CD14-positive monocyte (primary cell): ENCODE measurements around the gene DUSP21. TPM values are rescaled to one million over a fixed set of nuclear protein-coding genes. Genes with fewer than 3 reads are reported as not detected.
"Not testable (repeated sequence)": the region's sequence is repeated elsewhere in the genome, so short reads cannot be mapped to it uniquely, and the experiment has no call there.

Experiments used
- DNase-seq, 3 donors: peaks; one replicate each; pipeline ENCODE4 v3.0.0-alpha.2; 2011 to 2022
- H2AFZ ChIP-seq: 2 replicates; pipeline ENCODE4 v1.6.0; 2012; ENCODE audit warnings: mild to moderate bottlenecking, low read depth, low read length, inconsistent platforms; ENCODE audit not compliant: insufficient read depth, poor library complexity, severe bottlenecking
- H3K27ac ChIP-seq, 2 donors: 1 replicate in 1 of 2; 2 replicates in 1 of 2; pipeline ENCODE4 v1.5.1; 2012 to 2013; ENCODE audit warnings: low read length in 2 of 2, control low read depth in 1 of 2, inconsistent platforms in 1 of 2, low read depth in 1 of 2, mild to moderate bottlenecking in 1 of 2
- H3K27me3 ChIP-seq, 2 donors: one replicate each; pipeline versions ENCODE4 v1.6.0 to v1.6.1; 2011 to 2013; ENCODE audit warnings: low read length in 2 of 2; ENCODE audit not compliant: control insufficient read depth in 2 of 2, insufficient read depth in 2 of 2
- H3K36me3 ChIP-seq, 2 donors: replicated peaks in 1 of 2; 1 replicate in 1 of 2; 2 replicates in 1 of 2; pipeline versions ENCODE4 v1.5.1 to v1.6.1; 2012 to 2013; ENCODE audit warnings: low read length in 2 of 2, control low read depth in 1 of 2, inconsistent platforms in 1 of 2, mild to moderate bottlenecking in 1 of 2; ENCODE audit not compliant: insufficient read depth in 2 of 2, control insufficient read depth in 1 of 2
- H3K4me1 ChIP-seq, 2 donors: 1 replicate in 1 of 2; 2 replicates in 1 of 2; pipeline versions ENCODE4 v1.5.1 to v1.6.1; 2012 to 2013; ENCODE audit warnings: low read length in 2 of 2, control low read depth in 1 of 2, inconsistent platforms in 1 of 2, mild to moderate bottlenecking in 1 of 2, moderate library complexity in 1 of 2; ENCODE audit not compliant: insufficient read depth in 2 of 2, control insufficient read depth in 1 of 2
- H3K4me2 ChIP-seq: replicated peaks from 2 replicates; pipeline ENCODE3; 2012; ENCODE audit warnings: low read length, moderate library complexity, mild to moderate bottlenecking; ENCODE audit not compliant: poor library complexity, severe bottlenecking; ENCODE audit errors: extremely low read depth
- H3K4me3 ChIP-seq, 3 experiments: fragments of 200-600 bp in 1 of 3; sonication (generic) in 1 of 3; replicated peaks in 1 of 3; 1 replicate in 2 of 3; 2 replicates in 1 of 3; pipeline ENCODE4 v1.5.1; 2011 to 2013; ENCODE audit warnings: low read length in 3 of 3, mild to moderate bottlenecking in 3 of 3, control low read depth in 2 of 3, low read depth in 2 of 3, inconsistent platforms in 1 of 3, moderate library complexity in 1 of 3
- H3K79me2 ChIP-seq: 2 replicates; pipeline ENCODE4 v1.6.0; 2012; ENCODE audit warnings: mild to moderate bottlenecking, control low read depth, inconsistent platforms, low read length, moderate library complexity; ENCODE audit not compliant: insufficient read depth
- H3K9ac ChIP-seq: 2 replicates; pipeline ENCODE4 v1.6.0; 2017; ENCODE audit warnings: low read length, mild to moderate bottlenecking; ENCODE audit not compliant: insufficient read depth, poor library complexity, severe bottlenecking
- H3K9me3 ChIP-seq, 2 donors: replicated peaks in 1 of 2; 1 replicate in 1 of 2; 2 replicates in 1 of 2; pipeline versions ENCODE4 v1.5.1 to v1.6.1; 2012 to 2013; ENCODE audit warnings: low read length in 2 of 2, control low read depth in 1 of 2; ENCODE audit not compliant: control insufficient read depth in 1 of 2, insufficient read depth in 1 of 2
- H4K20me1 ChIP-seq: 2 replicates; pipeline ENCODE4 v1.6.0; 2012; ENCODE audit warnings: mild to moderate bottlenecking, low read length, control low read depth, moderate library complexity; ENCODE audit not compliant: insufficient read depth
- H3K27ac Mint-ChIP-seq, 7 donors: one replicate each; pipeline ENCODE4 v1.8.0; 2020; ENCODE audit warnings: mild to moderate bottlenecking in 7 of 7, mixed read lengths in 7 of 7, moderate library complexity in 6 of 7, inconsistent platforms in 2 of 7
- H3K27me3 Mint-ChIP-seq, 3 donors: one replicate each; pipeline ENCODE4 v1.8.0; 2021 to 2022; ENCODE audit warnings: low read depth in 3 of 3, mild to moderate bottlenecking in 3 of 3, mixed read lengths in 3 of 3, moderate library complexity in 3 of 3, inconsistent platforms in 1 of 3
- H3K36me3 Mint-ChIP-seq, 2 donors: one replicate each; pipeline ENCODE4 v1.8.0; 2020; ENCODE audit warnings: mixed read lengths in 2 of 2, inconsistent platforms in 1 of 2, mild to moderate bottlenecking in 1 of 2
- H3K4me1 Mint-ChIP-seq: one replicate; pipeline ENCODE4 v1.8.0; 2020; ENCODE audit warnings: mild to moderate bottlenecking, mixed read lengths
- H3K4me3 Mint-ChIP-seq, 2 donors: one replicate each; pipeline ENCODE4 v1.8.0; 2020; ENCODE audit warnings: mild to moderate bottlenecking in 2 of 2, mixed read lengths in 2 of 2, moderate library complexity in 1 of 2
- H3K9me3 Mint-ChIP-seq, 7 donors: one replicate each; pipeline ENCODE4 v1.8.0; 2020 to 2022; ENCODE audit warnings: mixed read lengths in 7 of 7, mild to moderate bottlenecking in 6 of 7, moderate library complexity in 6 of 7, inconsistent platforms in 2 of 7
- CTCF ChIP-seq: fragments of 200-600 bp; IDR thresholded peaks from one replicate; pipeline ENCODE4 v1.8.0; 2022; ENCODE audit warnings: antibody characterized with exemption, mild to moderate bottlenecking
- WGBS: methylation state at CpG from one replicate; pipeline ENCODE4 v1.1.5; 2013; ENCODE audit warnings: missing lambda C conversion rate; ENCODE audit not compliant: insufficient coverage; 5-methylcytosine and 5-hydroxymethylcytosine counted together
- intact Hi-C, 2 donors: fragments of 100-400 bp; cut with micrococcal nuclease; formaldehyde crosslinking; loops; one replicate each; pipeline versions ENCODE4 v1.15.0 to v1.15.1; 2023
- polyA plus RNA-seq, 3 donors: library from polyadenylated mRNA; depleted of rRNA in 1 of 3; unstranded in 2 of 3; stranded (reverse) in 1 of 3; fragments of 300-500 nt in 2 of 3; fragments of >200 nt in 1 of 3; fragmentation: Illumina TruSeq in 2 of 3; gene quantifications; 1 replicate in 2 of 3; 2 replicates in 1 of 3; pipeline ENCODE4 v1.2.3, GENCODE V29; 2012 to 2021

Gene DUSP21
- polyA plus RNA-seq, 3 donors: not detected

DNA sequence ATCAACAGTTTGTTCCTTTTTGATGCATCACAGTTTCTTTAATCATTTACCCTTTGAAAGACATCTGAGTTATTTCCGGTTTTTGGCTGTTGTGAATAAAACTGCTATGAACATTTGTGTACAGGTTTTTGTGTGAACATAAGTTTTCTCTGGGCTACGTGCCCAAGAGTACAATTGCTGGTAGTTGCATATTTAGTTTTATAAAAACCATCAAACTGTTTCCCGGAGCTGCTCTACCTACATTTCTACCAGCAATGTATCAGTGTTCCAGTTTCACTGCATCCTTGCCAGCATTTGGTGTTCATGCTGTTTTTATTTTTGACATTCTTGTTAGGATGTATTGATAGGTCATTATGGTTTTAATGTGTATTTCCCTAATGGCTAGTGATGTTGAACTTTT is 46.4 kb downstream of the DUSP21 start:
- Histone ChIP-seq H2AFZ (no peak overlapping the region), H3K4me3 (peak overlapping the region in 1 of 3 experiments; percentile 37), H3K4me2 (peak overlapping the region; percentile 31), H3K4me1 (peaks cover 22 to 65% of the 10 kb centered on the region in 2 donors), H3K79me2 (peaks cover 100% of the 10 kb centered on the region), H3K9me3 (no peaks in the 10 kb centered on the region), H3K9ac (no peak overlapping the region), H3K27me3 (no peaks in the 10 kb centered on the region), H3K36me3 (no peaks in the 10 kb centered on the region), H4K20me1 (peaks cover 100% of the 10 kb centered on the region), H3K27ac (peak overlapping the region in 1 of 2 donors; percentile 58)
- intact Hi-C loops: no loop called here
- H3K36me3 Mint-ChIP-seq: no peaks in the 10 kb centered on the region
- H3K4me1 Mint-ChIP-seq: peaks cover 56% of the 10 kb centered on the region
- DNase-seq: peak in 2 of 3 donors; percentile 14 to 17
- no CpG with 5 or more reads among the region's 3 CpGs for WGBS
- H3K27me3 Mint-ChIP-seq: no peaks in the 10 kb centered on the region
- TF ChIP-seq CTCF: no peak
- H3K27ac Mint-ChIP-seq: peak overlapping the region in 6 of 7 donors; percentile 19 to 89 (median 87)
- no peak overlapping the region for H3K4me3 Mint-ChIP-seq
- peaks cover 0 to 7% (median 1%) of the 10 kb centered on the region in 7 donors for H3K9me3 Mint-ChIP-seq

GRCh38 chrX:44890687-44891086 is 46.9 kb downstream of the DUSP21 start:
- Histone ChIP-seq H3K4me3 (peak overlapping the region in 1 of 3 experiments; percentile 37), H4K20me1 (peaks cover 100% of the 10 kb centered on the region), H3K79me2 (peaks cover 100% of the 10 kb centered on the region), H3K4me1 (peaks cover 22 to 65% of the 10 kb centered on the region in 2 donors)
- H2AFZ ChIP-seq, H3K4me3 Mint-ChIP-seq, H3K36me3 ChIP-seq, intact Hi-C loops, DNase-seq, H3K27me3 Mint-ChIP-seq, H3K36me3 Mint-ChIP-seq, H3K27ac ChIP-seq, H3K27me3 ChIP-seq, H3K9me3 ChIP-seq, H3K4me2 ChIP-seq, H3K9ac ChIP-seq, H3K9me3 Mint-ChIP-seq: not testable (repeated sequence)
- H3K27ac Mint-ChIP-seq: peak overlapping the region in 2 of 7 donors; percentile 23 to 40
- WGBS: no CpG with 5 or more reads among the region's 10 CpGs
- H3K4me1 Mint-ChIP-seq: peaks cover 55% of the 10 kb centered on the region
